NCI-H2171 (cell line): ENCODE data around the gene MYLK.
"Not testable (repeated sequence)": the region's sequence is repeated elsewhere in the genome, so short reads cannot be mapped to it uniquely, and the experiment has no call there.

Experiments used
- DNase-seq: peaks from one replicate; lab custom pipeline; 2025; lab: John Stamatoyannopoulos, UW

Gene MYLK

GRCh38 chr3:123745184-123745855, 138.8 kb downstream of the MYLK start:
- no peak for DNase-seq

- DNase-seq, result no peak
These were observed 140.1 kb downstream of the MYLK start for GRCh38 chr3:123744064-123744463.

DNA sequence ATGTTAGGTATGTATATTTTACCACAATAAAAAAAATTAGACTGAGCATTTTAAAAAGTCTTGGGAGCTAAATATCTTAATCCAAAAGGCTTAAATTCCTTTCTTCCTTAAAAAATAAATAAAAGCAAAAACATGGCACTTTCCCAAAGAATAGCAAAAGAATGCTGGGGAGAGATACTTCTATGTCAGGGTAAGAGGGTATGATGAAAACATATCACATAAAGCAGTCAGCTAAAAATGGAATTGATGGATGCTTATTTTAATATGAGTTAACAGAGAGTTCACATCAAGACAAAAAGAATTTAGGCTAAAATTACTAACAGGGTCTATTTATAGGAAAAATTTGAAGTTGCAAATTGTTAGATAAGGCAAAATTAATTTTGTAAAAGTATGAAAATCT, 141.0 kb downstream of the MYLK start:
- DNase-seq, result no peak

DNA sequence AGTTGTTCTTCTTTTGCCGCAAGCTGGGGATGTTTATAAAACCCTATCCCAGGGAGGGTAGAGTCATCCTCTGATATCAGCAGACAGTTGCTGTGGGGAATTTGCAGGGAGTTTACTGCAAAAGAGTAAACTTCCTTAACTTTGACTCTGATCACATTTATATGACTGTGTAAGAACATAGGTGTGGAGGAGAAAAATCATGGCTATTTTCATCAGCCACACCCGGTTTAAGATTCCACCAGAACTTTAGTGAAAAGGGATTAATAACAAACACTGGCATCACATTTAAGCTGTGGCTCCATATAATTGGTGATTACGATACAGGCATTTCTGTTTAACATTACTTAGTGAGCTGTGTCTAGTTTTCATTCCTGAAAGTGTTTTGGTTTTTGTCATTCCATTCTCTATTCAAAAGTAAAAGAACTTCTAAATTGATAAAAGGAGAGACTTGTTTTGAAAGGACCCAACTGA, 143.1 kb downstream of the MYLK start:
- no peak for DNase-seq

GRCh38 chr3:123740391-123740822, 143.7 kb downstream of the MYLK start:
- no peak for DNase-seq

GRCh38 chr3:123739754-123740153, 144.4 kb downstream of the MYLK start:
- DNase-seq, result no peak

DNA sequence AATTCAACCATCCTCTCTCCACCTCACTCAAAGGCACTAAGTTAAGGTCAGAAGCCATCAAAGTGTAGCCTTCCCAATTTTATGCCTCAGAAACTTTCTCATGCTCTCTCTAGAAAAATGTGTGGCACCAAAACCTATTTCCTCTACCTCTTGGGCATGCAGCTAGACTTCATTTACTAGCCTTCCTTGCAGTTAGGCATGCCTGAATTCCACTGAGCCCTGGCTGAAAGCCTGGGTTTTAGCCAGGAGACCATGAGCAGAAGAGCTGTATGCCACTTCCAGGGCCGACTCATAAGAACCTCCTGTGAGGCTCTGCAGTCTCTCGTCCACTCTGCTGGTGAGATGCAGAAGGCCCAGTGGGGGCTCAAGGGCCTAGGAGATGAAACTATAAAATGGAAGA, 145.0 kb downstream of the MYLK start:
- DNase-seq, result no peak

- DNase-seq, result not testable (repeated sequence)
These were observed 145.6 kb downstream of the MYLK start for GRCh38 chr3:123738522-123738921.

- DNase-seq, result no peak
These were observed 147.0 kb downstream of the MYLK start for GRCh38 chr3:123737168-123737567.

DNA sequence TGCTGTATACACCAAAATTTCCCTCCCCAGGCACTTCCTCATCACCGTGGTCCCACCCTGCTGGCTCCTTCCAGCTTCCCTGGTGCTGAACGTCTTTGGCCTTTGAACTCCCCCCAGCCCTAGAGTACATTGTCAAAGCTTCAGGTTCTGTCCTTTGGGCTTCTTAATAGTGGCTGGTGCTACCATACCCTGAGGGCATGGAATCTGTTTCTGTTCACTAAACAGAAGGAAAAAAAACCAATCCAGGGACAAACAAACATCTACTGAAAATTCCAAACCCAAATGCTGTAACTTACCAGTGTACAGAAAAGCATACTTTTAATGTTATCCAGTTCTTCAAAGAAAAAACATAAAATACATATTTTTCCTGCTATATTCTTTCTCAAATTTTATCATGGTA, 148.7 kb downstream of the MYLK start:
- DNase-seq, result no peak

- no peak for DNase-seq
These were observed 149.6 kb downstream of the MYLK start for GRCh38 chr3:123734527-123734902.

- DNase-seq, result no peak
These were observed 150.2 kb downstream of the MYLK start for GRCh38 chr3:123733805-123734526.

DNA sequence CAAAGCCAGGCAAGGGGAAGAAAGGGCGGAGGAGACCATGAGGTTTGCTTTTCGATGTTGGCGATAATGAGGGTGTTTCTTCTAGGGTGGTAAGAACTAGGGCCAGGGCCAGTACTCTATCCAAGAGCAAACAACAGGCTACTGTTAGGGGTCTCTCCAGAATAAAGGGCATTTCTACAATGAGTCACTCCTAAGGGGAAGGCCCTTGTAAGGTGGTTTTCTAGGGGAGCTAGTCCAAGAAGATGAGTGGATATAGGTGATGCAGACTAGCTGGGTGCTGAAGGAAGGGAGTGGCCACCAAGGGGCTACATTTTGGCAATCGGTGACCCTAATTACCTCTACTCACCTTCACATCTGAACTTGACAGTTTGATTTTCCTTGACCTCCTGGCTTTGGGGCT, 150.8 kb downstream of the MYLK start:
- no peak for DNase-seq

DNA sequence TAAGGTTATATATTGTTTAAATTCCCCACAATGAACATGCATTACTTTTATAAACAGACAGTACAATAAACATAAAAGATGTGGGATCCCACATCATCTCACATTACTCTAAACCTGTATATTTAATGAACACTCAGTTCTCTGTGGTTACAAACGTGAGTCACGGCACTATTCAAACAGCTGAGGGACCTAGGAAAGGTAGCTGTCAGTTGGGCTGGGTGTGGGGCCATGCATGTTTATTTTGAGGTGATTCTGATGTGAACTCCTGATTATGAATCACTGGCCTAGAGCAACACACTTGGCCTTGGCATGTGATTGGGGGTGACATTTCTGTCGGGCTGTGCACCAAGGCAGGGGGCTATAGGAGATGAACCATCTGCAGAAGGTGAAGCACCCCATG, 151.7 kb downstream of the MYLK start:
- DNase-seq, result no peak

DNA sequence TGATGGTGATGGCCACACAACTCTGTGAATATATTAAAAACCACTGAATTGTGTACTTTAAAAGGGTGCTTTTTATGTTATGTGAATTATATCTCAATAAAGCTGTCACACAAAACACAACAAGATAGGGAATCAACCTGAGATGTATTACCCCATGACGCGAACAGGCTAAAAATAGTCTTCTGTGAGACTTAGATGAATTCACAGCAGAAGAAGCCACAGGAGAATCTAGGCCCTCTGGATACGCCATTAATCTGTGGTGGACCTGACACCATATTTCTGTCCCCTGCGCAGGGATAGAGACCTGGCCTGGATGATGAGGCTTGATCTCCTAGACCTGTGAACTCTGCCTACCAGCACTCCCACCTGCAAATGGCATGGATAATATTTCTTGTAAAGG, 153.3 kb downstream of the MYLK start:
- DNase-seq, result no peak

DNA sequence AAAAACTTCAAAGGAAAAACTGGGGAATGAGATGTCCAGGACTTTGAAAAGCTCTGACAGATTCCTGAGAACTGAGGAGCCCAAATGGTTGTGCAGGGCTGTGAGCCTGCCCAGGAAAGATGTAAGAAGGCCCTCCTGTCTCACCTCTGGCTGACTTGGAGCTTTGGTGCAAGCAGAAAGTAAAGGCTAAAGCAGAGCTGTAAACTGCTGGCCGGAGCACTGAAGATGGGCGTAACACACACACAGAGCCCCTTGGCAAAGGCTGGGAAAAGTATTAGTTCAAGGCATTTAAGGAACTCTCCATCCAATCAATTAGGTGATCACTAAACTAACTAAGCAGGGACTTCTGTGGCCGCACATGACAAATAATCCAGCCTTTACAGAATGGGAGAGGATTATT, 155.1 kb downstream of the MYLK start:
- DNase-seq, result no peak

DNA sequence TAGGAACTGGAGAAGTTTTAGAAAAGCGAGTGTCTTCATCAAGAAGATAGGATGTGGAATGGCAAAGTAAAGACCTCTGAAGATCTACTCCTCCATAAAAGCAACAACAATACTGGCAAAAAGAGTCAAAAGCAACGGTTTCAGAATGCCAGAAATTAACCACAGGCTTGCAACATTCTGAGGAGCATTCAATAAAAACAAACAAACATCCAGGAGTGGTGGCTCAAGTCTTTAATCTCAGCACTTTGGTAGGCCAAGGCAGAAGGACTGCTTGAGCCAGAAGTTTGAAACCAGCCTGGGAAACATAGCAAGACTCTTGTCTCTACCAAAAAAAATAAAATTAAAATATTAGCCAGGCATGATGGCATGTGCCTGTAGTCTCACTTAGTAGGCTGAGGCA, 156.1 kb downstream of the MYLK start:
- no peak for DNase-seq

DNA sequence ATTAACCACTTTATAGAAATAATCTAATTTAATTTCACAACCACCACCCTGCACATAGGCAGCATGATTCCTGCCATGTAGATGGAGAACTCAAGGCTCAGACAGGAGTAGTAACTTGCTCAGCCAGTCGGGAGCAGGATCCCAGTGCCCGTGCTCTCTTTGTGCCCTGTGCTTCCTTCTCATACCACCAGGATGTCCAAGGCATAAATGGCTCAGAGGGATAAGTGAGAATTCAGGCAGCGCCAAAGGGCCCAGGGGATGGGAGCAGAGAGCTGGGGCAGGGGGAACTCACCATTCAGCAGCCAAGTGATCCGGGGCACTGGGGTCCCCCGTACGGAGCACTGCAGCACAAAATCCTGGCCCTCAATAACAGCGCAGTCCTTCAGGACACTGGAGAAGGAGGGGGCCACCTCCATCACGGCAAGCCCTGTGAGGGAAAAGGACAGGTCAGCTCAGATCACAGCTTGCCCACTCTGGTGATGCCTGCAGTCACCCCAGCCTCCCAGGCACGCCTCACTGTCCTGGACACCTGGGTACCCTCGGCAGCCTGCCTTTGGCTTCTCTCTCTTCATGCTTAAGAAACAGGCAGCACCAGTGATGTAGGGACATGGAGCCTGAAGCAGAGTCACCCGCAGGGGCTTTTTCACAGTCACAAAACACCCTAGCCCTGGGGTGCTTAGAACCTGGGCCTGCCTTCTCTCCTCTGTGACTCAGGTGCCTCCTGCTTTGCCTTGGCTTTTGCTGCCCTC, 158.3 kb downstream of the MYLK start:
- no peak for DNase-seq

GRCh38 chr3:123724306-123724705, 159.8 kb downstream of the MYLK start:
- DNase-seq, result no peak

DNA sequence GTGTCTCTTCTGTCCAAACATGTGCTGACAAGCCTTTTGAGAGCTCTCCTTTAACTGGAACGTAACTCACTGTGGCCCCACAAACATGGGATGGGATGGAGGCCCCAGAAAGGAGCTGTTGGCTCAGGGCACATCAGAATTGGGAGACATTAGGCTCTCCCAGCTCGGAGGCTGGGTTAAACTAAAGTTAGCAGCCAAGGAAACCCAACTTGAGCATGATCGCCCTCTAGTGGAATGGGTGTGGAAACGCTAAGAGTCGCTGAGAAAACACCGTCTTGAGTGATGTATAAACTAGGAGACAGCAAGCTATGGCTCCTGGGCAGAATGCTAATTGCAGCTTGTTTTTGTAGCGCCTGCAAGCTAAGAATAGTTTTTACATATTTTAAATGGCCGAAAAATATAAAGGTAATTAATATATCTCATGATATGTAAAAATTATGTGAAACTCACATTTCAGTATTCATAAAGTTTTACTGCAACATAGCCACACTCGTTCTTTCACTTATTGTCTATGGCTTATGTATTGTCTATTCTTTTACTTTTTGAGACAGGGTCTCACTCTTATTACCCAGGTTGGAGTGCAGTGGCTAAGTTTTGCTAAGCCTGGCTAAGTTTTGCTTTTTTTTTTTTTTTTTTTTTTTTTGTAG, 160.5 kb downstream of the MYLK start:
- DNase-seq, result peak; percentile 51

- DNase-seq, result no peak
These were observed 161.1 kb downstream of the MYLK start for GRCh38 chr3:123723070-123723469.

DNA sequence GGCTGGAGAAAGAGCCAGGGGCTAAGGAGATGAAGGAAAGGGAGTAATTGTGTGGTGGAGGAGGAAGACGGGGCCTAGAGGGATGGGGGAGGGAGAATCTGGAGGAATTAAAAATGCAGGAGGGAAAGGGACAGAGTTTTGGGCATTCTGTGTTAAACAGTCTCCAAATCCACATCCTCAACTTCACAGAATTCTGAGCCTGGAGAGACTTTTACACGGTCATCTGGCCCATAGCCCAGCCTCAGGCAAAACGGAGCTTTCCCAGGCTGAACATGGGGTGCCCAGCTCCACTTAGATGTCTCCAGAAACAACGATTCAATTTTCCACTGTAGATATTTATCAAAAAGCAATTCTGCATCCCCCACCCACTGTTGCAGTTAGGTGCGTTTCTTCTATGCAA, 161.7 kb downstream of the MYLK start:
- DNase-seq, result no peak

- no peak for DNase-seq
These were observed 162.1 kb downstream of the MYLK start for GRCh38 chr3:123722021-123722420.
